Endothelial cell of umbilical vein (primary cell): ENCODE data around the gene PUM2. TPM values are rescaled to one million over a fixed set of nuclear protein-coding genes. Genes with fewer than 3 reads are reported as not detected.

Source experiments
- BruUV-seq: library from RNA; stranded (reverse); fragments of 400-500 nt; replicated peaks from 2 replicates; lab custom pipeline; 2021; lab: Mats Ljungman, UMichigan
- CTCF ChIA-PET: fragments of 300-600, 350-600 bp; sonication (Branson Sonifier 250); formaldehyde crosslinking; loops from one replicate; lab custom pipeline; 2021; ENCODE audit warnings: antibody characterized with exemption, inconsistent platforms; lab: Charles Lee
- POLR2A ChIA-PET: fragments of 300-600, 350-600 bp; sonication (Branson Sonifier 250); formaldehyde crosslinking; loops from one replicate; lab custom pipeline; 2021; ENCODE audit warnings: antibody characterized with exemption, inconsistent platforms; lab: Charles Lee
- DNase-seq: peaks from one replicate; pipeline ENCODE4 v3.0.0-alpha.2; 2011; ENCODE audit warnings: low read depth, low spot score
- FAIRE-seq: peaks from 2 replicates; lab custom pipeline; 2011; peaks lifted over from hg19 to GRCh38; lab: Jason Lieb, UNC
- H2AFZ ChIP-seq: 2 replicates; pipeline ENCODE4 v1.6.0; 2012; ENCODE audit warnings: low read depth, low read length, control low read depth, inconsistent platforms
- H3K27ac ChIP-seq: 2 replicates; pipeline ENCODE4 v1.5.1; 2011; ENCODE audit warnings: low read depth, mild to moderate bottlenecking, control low read depth, low read length, moderate library complexity; ENCODE audit not compliant: insufficient read depth
- H3K27me3 ChIP-seq, 2 experiments: 2 replicates each; pipeline versions ENCODE4 v1.6.0 to v1.6.1; 2011; ENCODE audit warnings: low read length in 2 of 2, mixed read lengths in 1 of 2; ENCODE audit not compliant: control insufficient read depth in 2 of 2, insufficient read depth in 2 of 2
- H3K36me3 ChIP-seq, 2 experiments: 2 replicates in 1 of 2; 3 replicates in 1 of 2; pipeline ENCODE4 v1.5.1; 2011; ENCODE audit warnings: low read length in 2 of 2, mild to moderate bottlenecking in 1 of 2, moderate library complexity in 1 of 2; ENCODE audit not compliant: control insufficient read depth in 2 of 2, insufficient read depth in 2 of 2; ENCODE audit errors: extremely low read depth in 1 of 2
- H3K4me1 ChIP-seq: 3 replicates; pipeline ENCODE4 v1.5.1; 2011; ENCODE audit warnings: mild to moderate bottlenecking, low read length; ENCODE audit not compliant: control insufficient read depth, insufficient read depth; ENCODE audit errors: extremely low read depth
- H3K4me2 ChIP-seq: 2 replicates; pipeline ENCODE4 v1.6.1; 2011; ENCODE audit warnings: low read length, control low read depth, mixed read lengths; ENCODE audit not compliant: insufficient read depth
- H3K4me3 ChIP-seq, 3 experiments: fragments of 200-600 bp in 1 of 3; sonication (generic), shearing (Covaris generic) in 1 of 3; replicated peaks in 1 of 3; 2 replicates each; pipeline ENCODE4 v1.5.1; 2011 to 2016; ENCODE audit warnings: control low read depth in 3 of 3, low read length in 3 of 3, mild to moderate bottlenecking in 2 of 3, inconsistent platforms in 1 of 3, low read depth in 1 of 3, moderate library complexity in 1 of 3; ENCODE audit not compliant: insufficient read depth in 1 of 3
- H3K79me2 ChIP-seq: 2 replicates; pipeline ENCODE4 v1.6.0; 2012; ENCODE audit warnings: low read length, inconsistent platforms; ENCODE audit not compliant: control insufficient read depth, insufficient read depth
- H3K9ac ChIP-seq: replicated peaks from 2 replicates; pipeline ENCODE3; 2011; ENCODE audit warnings: low read length, control low read depth; ENCODE audit not compliant: insufficient read depth; ENCODE audit errors: extremely low read depth
- H3K9me1 ChIP-seq: replicated peaks from 3 replicates; pipeline ENCODE4 v1.6.0; 2011; ENCODE audit warnings: mild to moderate bottlenecking, low read length; ENCODE audit not compliant: control insufficient read depth, insufficient read depth; ENCODE audit errors: extremely low read depth
- H3K9me3 ChIP-seq: replicated peaks from 2 replicates; pipeline ENCODE4 v1.5.1; 2012; ENCODE audit warnings: low read length, inconsistent platforms; ENCODE audit not compliant: control insufficient read depth, insufficient read depth
- H4K20me1 ChIP-seq: replicated peaks from 2 replicates; pipeline ENCODE3; 2011; ENCODE audit warnings: mild to moderate bottlenecking, low read length; ENCODE audit not compliant: control insufficient read depth, insufficient read depth; ENCODE audit errors: extremely low read depth
- CTCF ChIP-seq, 2 donors: IDR thresholded peaks; 1 replicate in 1 of 2; 2 replicates in 1 of 2; pipeline ENCODE4 v1.5.1; 2011; ENCODE audit warnings: low read length in 2 of 2, mild to moderate bottlenecking in 2 of 2, moderate library complexity in 2 of 2, control low read depth in 1 of 2, inconsistent platforms in 1 of 2, low read depth in 1 of 2; ENCODE audit not compliant: insufficient read depth in 1 of 2; ENCODE audit errors: extremely low read depth in 1 of 2
- EZH2 ChIP-seq: IDR thresholded peaks from 2 replicates; pipeline ENCODE4 v1.6.1; 2012; ENCODE audit warnings: borderline replicate concordance, low read depth, mild to moderate bottlenecking, moderate library complexity, low read length, inconsistent platforms; ENCODE audit not compliant: severe bottlenecking
- FOS ChIP-seq: IDR thresholded peaks from 2 replicates; pipeline ENCODE4 v1.6.1; 2011; ENCODE audit warnings: mild to moderate bottlenecking, low read length, moderate library complexity, borderline replicate concordance; ENCODE audit not compliant: insufficient read depth
- GATA2 ChIP-seq: IDR thresholded peaks from 2 replicates; pipeline ENCODE4 v1.7.0; 2011; ENCODE audit warnings: low read depth, mild to moderate bottlenecking, moderate library complexity, mixed read lengths, low read length; ENCODE audit not compliant: insufficient read length, insufficient read depth
- JUN ChIP-seq: IDR thresholded peaks from 2 replicates; pipeline ENCODE4 v1.6.1; 2011; ENCODE audit warnings: borderline replicate concordance, low read depth; ENCODE audit not compliant: insufficient read length, insufficient read depth
- MAX ChIP-seq: IDR thresholded peaks from 2 replicates; pipeline ENCODE4 v1.6.1; 2011; ENCODE audit not compliant: insufficient read depth, insufficient read length
- MYC ChIP-seq: IDR thresholded peaks from one replicate; pipeline ENCODE4 v1.6.1; 2011; ENCODE audit warnings: mild to moderate bottlenecking, low read depth, low read length
- POLR2A ChIP-seq: IDR thresholded peaks from 2 replicates; pipeline ENCODE4 v1.6.1; 2012; ENCODE audit warnings: low read depth, mild to moderate bottlenecking, control low read depth, low read length
- POLR2AphosphoS5 ChIP-seq: IDR thresholded peaks from 2 replicates; pipeline ENCODE4 v1.6.1; 2012; ENCODE audit warnings: low read depth, mild to moderate bottlenecking, control low read depth, low read length, moderate library complexity; ENCODE audit not compliant: insufficient read depth
- dilution Hi-C: fragments of 300-500 bp; cut with MboI; formaldehyde crosslinking; loops from one replicate; pipeline ENCODE4 v1.15.0; 2019; ENCODE audit warnings: low sequenced_read_pairs; ENCODE audit not compliant: extremely low pct_ligation_motif_present
- intact Hi-C: fragments of 100-400 bp; cut with micrococcal nuclease; formaldehyde crosslinking; loops from one replicate; pipeline ENCODE4 v1.10.0; 2022
- polyA plus RNA-seq, 4 experiments: library from polyadenylated mRNA; depleted of rRNA in 3 of 4; stranded (reverse) in 3 of 4; unstranded in 1 of 4; fragments of >200 nt; gene quantifications; 2 replicates each; pipeline versions ENCODE4 v1.2.1 to v1.2.3, GENCODE V29; 2011 to 2012; ENCODE audit warnings: missing spikeins in 1 of 4
- total RNA-seq: library from RNA; stranded (reverse); gene quantifications from 2 replicates; pipeline ENCODE4 v1.2.3, GENCODE V29; 2021

The PUM2 gene
- total and polyA plus RNA-seq, 2 donors (not counting 3 experiments of a cell fraction or from before 2014, with no cell fraction given): 32.9 to 83.7 TPM

- Histone ChIP-seq H3K9ac (no peak overlapping the region), H3K27me3 (no peaks in the 10 kb centered on the region), H4K20me1 (no peaks in the 10 kb centered on the region), H3K9me3 (no peaks in the 10 kb centered on the region), H3K4me1 (peaks cover 6% of the 10 kb centered on the region), H3K4me2 (no peak overlapping the region), H3K27ac (no peak overlapping the region), H3K4me3 (no peak overlapping the region), H2AFZ (no peak overlapping the region), H3K36me3 (no peaks in the 10 kb centered on the region), H3K79me2 (no peaks in the 10 kb centered on the region), H3K9me1 (no peaks in the 10 kb centered on the region)
- ChIA-PET CTCF (no interaction called here), POLR2A (no interaction called here)
- DNase-seq (no peak), FAIRE-seq (no peak)
- BruUV-seq: no TSS peak
- intact Hi-C loops (no loop called here), dilution Hi-C loops (no loop called here)
- TF ChIP-seq MYC (no peak), POLR2AphosphoS5 (no peak), JUN (no peak), MAX (no peak), GATA2 (no peak), EZH2 (no peak), POLR2A (no peak), CTCF (IDR thresholded peaks at IDR 0.05; ENCODE audit: extremely low read depth in 1 of 2, insufficient read depth in 1 of 2, low read depth in 1 of 2, low read length in 2 of 2) (no peak), FOS (no peak)
Observed at GRCh38 chr2:20216130-20217025, 134.3 kb downstream of the PUM2 start.
